Putamen (tissue), 1 donor: ENCODE results near the gene HEATR1.
"Not testable (repeated sequence)": the region's sequence is repeated elsewhere in the genome, so short reads cannot be mapped to it uniquely, and the experiment has no call there.

Experiments
- DNase-seq: peaks from one replicate; pipeline ENCODE4 v3.0.0-alpha.2; 2016; ENCODE audit warnings: low spot score

HEATR1 gene

GRCh38 chr1:236508593-236509027, 95.7 kb downstream of the HEATR1 start:
- DNase-seq, result no peak

GRCh38 chr1:236507022-236507700, 97.2 kb downstream of the HEATR1 start:
- DNase-seq, result no peak

- not testable (repeated sequence) for DNase-seq
Observed at GRCh38 chr1:236504338-236504737, 100.0 kb downstream of the HEATR1 start.

- peak; percentile 13 for DNase-seq
Observed at GRCh38 chr1:236502972-236503639, 101.2 kb downstream of the HEATR1 start.

- no peak for DNase-seq
Observed at GRCh38 chr1:236502579-236502971, 101.7 kb downstream of the HEATR1 start.

GRCh38 chr1:236501093-236501492, 103.2 kb downstream of the HEATR1 start:
- DNase-seq, result no peak
